Measurements from ENCODE around the gene POU6F2.
"Not testable (repeated sequence)": the region's sequence is repeated elsewhere in the genome, so short reads cannot be mapped to it uniquely, and the experiment has no call there.

The POU6F2 gene

GRCh38 chr7:39002755-39003154, 25.0 kb downstream of the POU6F2 start:
- DNase-seq: no peak

DNA sequence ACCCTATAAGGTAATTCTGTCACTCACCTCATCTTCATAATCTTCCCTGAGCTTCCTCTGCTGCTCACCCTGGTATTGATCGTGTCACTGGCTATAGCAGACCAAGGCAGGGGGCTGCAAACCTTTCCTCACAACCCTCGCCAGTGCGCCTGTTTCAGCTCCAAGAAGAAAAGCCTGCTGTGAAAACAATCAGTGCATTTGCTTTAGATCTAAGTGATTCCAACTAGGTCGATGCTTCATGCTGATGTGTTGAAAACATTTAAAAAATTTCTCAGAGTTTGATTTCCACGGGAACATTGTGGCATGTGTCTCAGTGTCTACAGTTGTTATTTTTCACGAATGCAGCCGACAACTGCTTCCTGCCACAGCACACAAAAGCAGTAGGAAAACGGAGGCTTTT, 27.3 kb downstream of the POU6F2 start:
- DNase-seq: no peak

- DNase-seq: no peak
These were observed 27.8 kb downstream of the POU6F2 start for GRCh38 chr7:39005461-39005860.

DNA sequence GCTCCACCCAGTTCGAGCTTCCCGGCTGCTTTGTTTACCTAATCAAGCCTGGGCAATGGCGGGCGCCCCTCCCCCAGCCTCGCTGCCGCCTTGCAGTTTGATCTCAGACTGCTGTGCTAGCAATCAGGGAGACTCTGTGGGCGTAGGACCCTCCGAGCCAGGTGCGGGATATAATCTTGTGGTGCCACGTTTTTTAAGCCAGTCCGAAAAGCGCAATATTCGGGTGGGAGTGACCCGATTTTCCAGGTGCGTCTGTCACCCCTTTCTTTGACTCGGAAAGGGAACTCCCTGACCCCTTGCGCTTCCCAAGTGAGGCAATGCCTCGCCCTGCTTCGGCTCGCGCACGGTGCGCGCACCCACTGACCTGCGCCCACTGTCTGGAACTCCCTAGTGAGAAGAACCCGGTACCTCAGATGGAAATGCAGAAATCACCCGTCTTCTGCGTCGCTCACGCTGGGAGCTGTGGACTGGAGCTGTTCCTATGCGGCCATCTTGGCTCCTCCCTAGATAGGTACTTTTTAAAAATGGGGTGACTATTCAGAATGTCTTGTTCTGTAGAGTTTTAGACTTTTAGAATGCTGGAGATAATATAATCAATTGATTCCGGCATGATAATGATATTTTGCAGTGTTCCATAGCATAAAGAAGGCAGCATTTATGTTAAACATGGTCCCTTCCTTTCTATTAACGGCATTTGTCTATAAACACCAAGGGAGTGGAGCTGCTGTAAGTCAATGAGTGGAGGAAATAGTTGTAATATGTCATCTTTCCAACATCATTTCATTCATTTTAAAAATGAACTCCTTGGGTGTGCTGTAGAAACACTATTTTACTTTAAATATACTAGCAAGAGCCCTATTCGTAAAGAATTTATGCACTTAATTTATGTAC, 35.6 kb downstream of the POU6F2 start:
- DNase-seq: not testable (repeated sequence)

- DNase-seq: no peak
These were observed 38.9 kb downstream of the POU6F2 start for GRCh38 chr7:39016609-39017008.

GRCh38 chr7:39017369-39017915, 39.7 kb downstream of the POU6F2 start:
- no peak for DNase-seq

DNA sequence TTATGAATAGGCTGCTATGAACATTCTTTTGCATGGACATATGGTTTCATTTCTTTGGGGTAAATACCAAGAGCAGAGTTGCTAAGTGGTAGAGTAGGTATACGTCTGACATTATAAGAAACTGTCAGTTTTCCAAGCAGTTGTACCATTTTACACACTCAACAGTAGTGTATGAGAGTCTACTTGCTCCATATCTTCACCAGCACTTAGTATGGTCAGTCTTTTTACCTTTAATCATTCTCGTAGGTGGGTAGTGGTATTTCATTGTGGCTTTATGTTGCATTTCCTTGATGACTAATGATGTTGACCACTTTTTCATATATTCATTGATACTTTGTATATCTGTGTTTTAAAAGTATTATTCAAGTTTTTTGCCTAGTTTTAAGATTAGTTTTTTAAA, 45.1 kb downstream of the POU6F2 start:
- DNase-seq: no peak

GRCh38 chr7:39027491-39027890, 49.8 kb downstream of the POU6F2 start:
- DNase-seq: no peak

GRCh38 chr7:39033885-39034624, 56.3 kb downstream of the POU6F2 start:
- DNase-seq: no peak

DNA sequence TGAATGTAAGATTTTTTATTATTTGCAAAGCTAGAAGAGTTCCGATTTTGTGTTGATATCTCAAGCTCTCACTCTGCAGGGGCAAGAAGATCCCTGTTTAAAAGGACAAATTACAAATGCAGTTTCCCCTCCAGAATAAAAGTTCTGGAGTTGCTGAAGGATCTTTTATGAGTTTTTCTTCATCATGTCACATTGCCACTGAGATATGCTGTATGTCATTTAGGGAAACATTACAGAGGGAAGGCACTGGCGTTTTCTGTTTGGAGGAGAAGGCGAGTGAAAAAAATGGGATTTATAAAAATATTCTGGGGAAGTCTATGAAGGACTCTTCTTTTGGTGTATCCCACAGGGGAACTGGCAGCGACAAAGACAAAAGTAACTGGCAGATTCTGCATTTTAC, 57.4 kb downstream of the POU6F2 start:
- no peak for DNase-seq

GRCh38 chr7:39035903-39036302, 58.2 kb downstream of the POU6F2 start:
- no peak for DNase-seq

GRCh38 chr7:39042670-39043069, 65.0 kb downstream of the POU6F2 start:
- DNase-seq: no peak

DNA sequence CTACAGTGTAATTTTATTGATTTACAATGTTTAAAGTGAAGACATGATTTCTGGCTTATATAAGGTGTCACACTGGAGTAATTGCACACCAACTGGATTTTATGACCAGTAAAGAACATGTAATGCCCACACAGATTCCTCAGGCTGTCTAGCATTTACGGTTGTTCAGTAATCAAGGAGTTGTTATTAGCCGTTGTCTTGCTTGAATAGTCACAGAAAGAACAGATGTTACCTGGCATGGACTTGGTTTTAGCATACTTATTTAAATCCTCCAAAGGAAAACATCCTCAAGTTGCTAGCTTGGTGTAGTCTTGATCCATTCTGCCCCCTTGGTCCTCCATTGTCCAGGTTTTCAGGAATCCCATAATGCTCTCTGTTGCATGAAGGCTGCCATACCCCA, 65.8 kb downstream of the POU6F2 start:
- no peak for DNase-seq

GRCh38 chr7:39044489-39044888, 66.8 kb downstream of the POU6F2 start:
- DNase-seq: no peak

DNA sequence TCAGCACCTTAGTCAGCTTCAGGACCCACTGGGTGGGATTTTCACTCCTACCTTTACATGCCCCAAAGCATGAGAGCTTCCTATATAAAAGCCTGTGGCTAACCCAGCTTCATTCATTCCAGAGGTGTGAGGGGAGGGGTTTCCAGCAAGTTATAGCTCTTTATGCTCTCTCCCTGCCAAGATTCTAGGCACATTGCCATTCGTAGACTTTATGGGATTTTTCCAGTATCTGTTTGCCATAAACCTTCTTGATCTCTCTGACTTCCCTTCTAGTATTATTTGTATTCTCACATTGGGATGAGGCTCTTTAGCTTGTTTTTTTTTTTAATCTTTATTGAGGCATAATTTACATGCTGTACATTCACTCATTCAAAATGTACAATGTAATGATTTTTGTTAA, 67.5 kb downstream of the POU6F2 start:
- DNase-seq: no peak

DNA sequence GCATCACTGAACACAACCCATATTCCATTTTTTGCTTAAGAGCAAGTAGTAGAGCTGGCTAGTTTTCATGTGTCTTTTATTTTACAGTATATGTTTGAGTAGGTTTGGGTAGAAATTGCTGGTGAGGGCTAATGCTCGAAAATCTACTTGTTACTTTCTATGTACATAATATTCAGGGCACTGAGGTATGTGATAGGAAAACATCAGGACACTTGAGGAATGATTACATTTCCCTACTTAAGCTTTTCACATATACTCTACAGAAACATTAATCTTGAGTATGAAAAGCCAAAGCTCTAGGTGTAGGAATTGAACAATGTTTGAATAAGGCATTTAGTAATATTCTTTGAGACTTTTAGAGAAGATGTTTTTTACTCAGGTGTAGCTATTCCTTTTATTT, 73.6 kb downstream of the POU6F2 start:
- no peak for DNase-seq

GRCh38 chr7:39051707-39052106, 74.0 kb downstream of the POU6F2 start:
- DNase-seq: no peak

GRCh38 chr7:39054731-39055130, 77.0 kb downstream of the POU6F2 start:
- DNase-seq: no peak

DNA sequence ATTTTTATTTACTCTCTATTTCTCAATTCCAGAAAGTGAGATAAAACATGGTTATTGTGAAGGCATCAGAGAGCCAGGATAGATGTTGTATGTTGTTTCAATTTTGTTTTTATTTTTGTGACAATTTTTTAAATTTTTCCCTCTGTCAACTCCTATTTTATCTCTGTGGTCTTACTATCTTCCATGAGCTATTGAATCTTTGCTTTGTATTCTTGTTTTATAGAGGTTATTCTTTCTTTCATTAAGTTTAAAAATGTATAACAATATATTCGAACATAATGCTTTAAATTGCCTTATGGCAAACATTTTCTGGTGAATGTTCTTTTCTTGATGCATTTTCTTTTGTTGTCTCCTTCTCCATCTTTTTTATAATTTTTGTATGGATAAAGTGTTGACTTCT, 78.4 kb downstream of the POU6F2 start:
- no peak for DNase-seq

DNA sequence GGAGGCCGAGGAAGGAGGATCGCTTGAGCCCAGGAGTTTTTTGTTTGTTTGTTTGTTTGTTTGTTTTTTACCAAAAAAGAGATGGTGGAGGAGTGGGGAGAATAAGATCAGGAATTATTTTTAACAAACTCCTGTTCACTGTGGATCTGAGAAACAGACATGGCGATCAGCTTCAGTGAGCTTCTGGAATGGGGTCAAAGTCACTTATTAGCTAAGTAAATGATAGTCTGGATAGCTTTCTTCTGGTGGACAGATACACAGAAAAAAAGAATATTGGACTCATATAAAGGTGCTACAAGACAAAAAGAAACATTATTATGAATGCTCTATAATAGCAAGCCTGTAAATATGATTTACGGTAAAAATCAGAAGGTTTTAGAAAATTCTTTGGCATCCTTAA, 85.1 kb downstream of the POU6F2 start:
- no peak for DNase-seq

DNA sequence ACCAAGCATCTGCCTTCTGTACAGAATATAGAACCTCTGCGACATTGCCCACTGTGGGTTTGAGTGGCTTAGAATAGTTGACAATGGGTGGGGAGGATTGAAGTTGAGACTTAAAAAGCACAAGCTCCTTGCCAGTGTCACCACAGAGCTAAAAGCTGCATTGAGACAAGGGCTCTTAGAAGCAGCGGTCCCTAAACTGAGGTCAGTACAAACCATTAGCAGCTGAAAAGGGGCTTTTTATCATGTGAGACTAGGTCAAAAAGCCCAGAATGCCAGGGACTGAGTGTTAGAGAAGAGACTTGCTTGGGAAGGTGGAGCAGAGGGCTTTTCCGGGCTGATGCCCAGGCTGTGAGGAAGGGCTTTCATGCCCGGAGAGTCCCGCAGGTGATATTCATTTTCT, 91.3 kb downstream of the POU6F2 start:
- DNase-seq: no peak

DNA sequence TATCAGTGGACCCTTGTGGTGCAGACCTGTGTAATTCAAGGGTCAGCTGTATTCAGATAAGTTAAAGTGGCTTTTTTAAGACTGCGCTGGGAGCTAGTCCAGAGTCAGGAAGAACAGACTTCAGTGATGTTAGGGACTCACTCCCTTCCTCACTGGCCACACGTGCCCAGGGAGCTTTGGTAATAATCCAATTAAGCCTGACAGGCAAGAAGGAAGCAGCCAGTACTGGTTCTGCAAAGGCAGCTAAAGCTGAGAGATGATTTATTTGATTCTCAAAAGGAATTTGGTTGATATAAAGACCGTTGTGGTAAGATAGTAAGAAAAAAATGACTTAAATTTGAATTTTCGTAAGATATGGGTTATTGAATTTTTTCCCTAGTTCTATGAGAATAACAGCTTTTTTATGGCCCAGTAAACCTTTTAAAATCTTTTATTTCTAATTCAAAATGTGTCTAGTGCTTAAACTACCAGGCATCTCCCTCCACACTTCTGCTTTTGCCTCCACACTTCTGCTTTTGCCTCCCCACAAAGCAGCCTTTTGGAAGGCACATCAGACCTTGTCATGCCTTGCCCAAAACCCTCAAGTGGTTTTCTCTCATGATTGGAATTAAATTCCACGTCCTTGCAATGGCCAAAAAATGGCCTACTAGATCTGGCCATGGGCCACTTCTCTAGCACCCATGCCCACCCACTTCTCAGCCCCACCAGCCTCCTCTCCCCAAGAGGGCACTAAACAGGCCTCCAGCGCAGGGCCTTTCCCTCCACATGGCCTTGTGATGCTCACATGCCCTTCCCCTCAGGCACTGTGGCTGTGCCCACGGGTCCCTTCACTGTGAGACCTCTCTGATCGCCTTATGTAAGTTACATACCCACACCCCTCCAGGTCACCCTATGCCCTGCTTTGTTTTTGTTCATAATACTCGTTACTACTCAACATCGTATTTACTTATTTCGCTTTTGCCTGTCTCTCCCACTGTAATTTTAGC, 92.5 kb downstream of the POU6F2 start:
- DNase-seq: peak; percentile 59

DNA sequence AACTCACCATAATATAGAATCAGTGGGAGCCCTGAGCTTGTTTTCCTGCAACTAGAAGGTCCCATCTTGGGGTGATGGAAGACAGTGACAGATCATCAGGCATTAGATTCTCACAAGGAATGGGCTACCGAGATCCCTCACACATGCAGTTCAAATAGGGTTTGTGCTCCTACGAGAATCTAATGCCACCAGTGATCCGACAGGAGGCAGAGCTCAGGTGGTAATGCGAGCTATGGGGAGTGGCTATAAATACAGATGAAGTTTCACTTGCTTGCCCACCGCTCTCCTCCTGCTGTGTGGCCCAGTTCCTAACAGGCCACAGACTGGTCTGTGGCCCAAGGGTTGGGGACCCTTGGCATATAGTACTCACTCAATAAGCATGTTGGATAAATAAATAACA, 93.4 kb downstream of the POU6F2 start:
- no peak for DNase-seq
